WTC11 (cell line): Measurements from ENCODE around the gene COL4A1. TPM values are rescaled to one million over a fixed set of nuclear protein-coding genes. Genes with fewer than 3 reads are reported as not detected.

Experiments
- ATAC-seq: fragments of 200-7000 bp; cut with Tn5 transposase; 2 replicates; pipeline ENCODE4 v1.10.0; 2021; ENCODE audit warnings: mild to moderate bottlenecking, moderate library complexity
- CTCF ChIA-PET: fragments of 300-600 bp; sonication (Branson Sonifier 250); formaldehyde crosslinking; loops from one replicate; lab custom pipeline; 2021; ENCODE audit warnings: antibody characterized with exemption; lab: Charles Lee
- POLR2A ChIA-PET: fragments of 350-600 bp; sonication (Branson Sonifier 250); formaldehyde crosslinking; loops from one replicate; lab custom pipeline; 2021; ENCODE audit warnings: antibody characterized with exemption; lab: Charles Lee
- DNase-seq: peaks from one replicate; pipeline ENCODE4 v3.0.0; 2021; ENCODE audit warnings: low spot score
- H3K27ac Mint-ChIP-seq: 2 replicates; pipeline ENCODE4 v1.8.0; 2021; ENCODE audit warnings: mixed read lengths
- H3K27me3 Mint-ChIP-seq: 2 replicates; pipeline ENCODE4 v1.8.0; 2021; ENCODE audit warnings: low read depth, mild to moderate bottlenecking, moderate library complexity, mixed read lengths
- H3K36me3 Mint-ChIP-seq: 2 replicates; pipeline ENCODE4 v1.8.0; 2021; ENCODE audit warnings: mixed read lengths
- H3K4me1 Mint-ChIP-seq: 2 replicates; pipeline ENCODE4 v1.8.0; 2022; ENCODE audit warnings: mixed read lengths
- H3K4me3 Mint-ChIP-seq: 2 replicates; pipeline ENCODE4 v1.8.0; 2021; ENCODE audit warnings: mild to moderate bottlenecking, moderate library complexity, mixed read lengths
- H3K9me3 Mint-ChIP-seq: 2 replicates; pipeline ENCODE4 v1.8.0; 2021; ENCODE audit warnings: mixed read lengths
- ATF1 ChIP-seq: sonication (generic); formaldehyde crosslinking; IDR thresholded peaks from 2 replicates; pipeline ENCODE4 v1.8.1; 2023; ENCODE audit warnings: mild to moderate bottlenecking, moderate library complexity, missing genetic modification reagents
- ATF6 ChIP-seq: sonication (generic); formaldehyde crosslinking; IDR thresholded peaks from 2 replicates; pipeline ENCODE4 v1.8.1; 2023; ENCODE audit warnings: mild to moderate bottlenecking, missing genetic modification reagents
- E2F1 ChIP-seq: sonication (generic); formaldehyde crosslinking; IDR thresholded peaks from 2 replicates; pipeline ENCODE4 v1.8.0; 2022; ENCODE audit warnings: mild to moderate bottlenecking, missing genetic modification reagents
- ERG ChIP-seq: fragments of 250-450 bp; sonication (Bioruptor Pico); IDR thresholded peaks from 2 replicates; pipeline ENCODE4 v1.8.0; 2021; ENCODE audit warnings: mild to moderate bottlenecking
- ESRRA ChIP-seq: sonication (generic); formaldehyde crosslinking; IDR thresholded peaks from 2 replicates; pipeline ENCODE4 v1.8.1; 2022; ENCODE audit warnings: mild to moderate bottlenecking, missing genetic modification reagents, borderline replicate concordance
- FOXJ3 ChIP-seq: sonication (generic); formaldehyde crosslinking; IDR thresholded peaks from 2 replicates; pipeline ENCODE4 v1.9.0; 2021; ENCODE audit warnings: missing genetic modification reagents, mild to moderate bottlenecking, borderline replicate concordance
- IRF1 ChIP-seq: sonication (generic); formaldehyde crosslinking; IDR thresholded peaks from 2 replicates; pipeline ENCODE4 v1.8.0; 2023; ENCODE audit warnings: missing genetic modification reagents
- IRF2 ChIP-seq: sonication (generic); formaldehyde crosslinking; IDR thresholded peaks from 2 replicates; pipeline ENCODE4 v1.8.0; 2022; ENCODE audit warnings: low read depth, missing genetic modification reagents, borderline replicate concordance
- PREB ChIP-seq: sonication (generic); formaldehyde crosslinking; IDR thresholded peaks from 2 replicates; pipeline ENCODE4 v1.8.1; 2022; ENCODE audit warnings: mild to moderate bottlenecking, missing genetic modification reagents, moderate library complexity, borderline replicate concordance
- RORB ChIP-seq: fragments of 250-450 bp; sonication (Bioruptor Pico); IDR thresholded peaks from 2 replicates; pipeline ENCODE4 v1.9.0; 2021; ENCODE audit warnings: mild to moderate bottlenecking
- SOX15 ChIP-seq: fragments of 250-450 bp; sonication (Bioruptor Pico); IDR thresholded peaks from 2 replicates; pipeline ENCODE4 v1.9.0; 2021; ENCODE audit warnings: mild to moderate bottlenecking
- TEAD1 ChIP-seq: sonication (generic); formaldehyde crosslinking; IDR thresholded peaks from 2 replicates; pipeline ENCODE4 v1.8.0; 2022; ENCODE audit warnings: mild to moderate bottlenecking, missing genetic modification reagents
- TEAD4 ChIP-seq: sonication (generic); formaldehyde crosslinking; IDR thresholded peaks from 2 replicates; pipeline ENCODE4 v1.8.0; 2022; ENCODE audit warnings: mild to moderate bottlenecking, missing genetic modification reagents
- USF2 ChIP-seq: sonication (generic); formaldehyde crosslinking; IDR thresholded peaks from 2 replicates; pipeline ENCODE4 v1.8.1; 2023; ENCODE audit warnings: mild to moderate bottlenecking, missing genetic modification reagents, moderate library complexity
- ZNF232 ChIP-seq: sonication (generic); formaldehyde crosslinking; IDR thresholded peaks from 2 replicates; pipeline ENCODE4 v1.8.0; 2022; ENCODE audit warnings: mild to moderate bottlenecking, missing genetic modification reagents
- ZNF281 ChIP-seq: sonication (generic); formaldehyde crosslinking; IDR thresholded peaks from 2 replicates; pipeline ENCODE4 v1.8.0; 2023; ENCODE audit warnings: mild to moderate bottlenecking, missing genetic modification reagents
- ZNF512 ChIP-seq: sonication (generic); formaldehyde crosslinking; IDR thresholded peaks from 2 replicates; pipeline ENCODE4 v1.8.1; 2022; ENCODE audit warnings: missing genetic modification reagents, borderline replicate concordance
- ZNF671 ChIP-seq: fragments of 250-450 bp; sonication (Bioruptor Pico); IDR thresholded peaks from 2 replicates; pipeline ENCODE4 v1.8.0; 2021; ENCODE audit warnings: mild to moderate bottlenecking
- total RNA-seq: library from RNA; stranded (reverse); gene quantifications from 3 replicates; pipeline ENCODE4 v1.2.3, GENCODE V29; 2021

Gene COL4A1
- total RNA-seq, 1 experiment from 2014 or later: 89.6 TPM

GRCh38 chr13:110345266-110345665, 38.3 kb upstream of the COL4A1 start (continued):
- TF ChIP-seq PREB (CRISPR knock-in tag) (no peak), ESRRA (CRISPR knock-in tag) (no peak), ERG (no peak), ATF1 (CRISPR knock-in tag) (no peak), RORB (CRISPR knock-in tag) (no peak), USF2 (no peak), IRF2 (CRISPR knock-in tag) (no peak), E2F1 (CRISPR knock-in tag) (no peak), TEAD4 (no peak), ZNF671 (CRISPR knock-in tag) (no peak), ZNF281 (CRISPR knock-in tag) (no peak)

GRCh38 chr13:110344320-110344719, 37.4 kb upstream of the COL4A1 start:
- Mint-ChIP-seq H3K27ac (no peak overlapping the region; the same call in 1 of the 2 replicates), H3K4me1 (peaks cover 26% of the 10 kb centered on the region)

GRCh38 chr13:110343241-110343865, 36.4 kb upstream of the COL4A1 start:
- Mint-ChIP-seq H3K27me3 (no peaks in the 10 kb centered on the region), H3K9me3 (peaks cover 4% of the 10 kb centered on the region), H3K27ac (no peak overlapping the region), H3K4me1 (peaks cover 34% of the 10 kb centered on the region), H3K4me3 (no peak overlapping the region), H3K36me3 (no peaks in the 10 kb centered on the region)
- CTCF ChIA-PET: interaction anchor here (1.3 kb wide), 1 partner anchor 9 kb away, joined by 4 read pairs; no protein-coding TSS in a partner anchor
- POLR2A ChIA-PET: no interaction called here
- no peak for ATAC-seq
- no peak for DNase-seq
- TF ChIP-seq FOXJ3 (CRISPR knock-in tag): no peak
- TF ChIP-seq IRF1: no peak
- no peak for TF ChIP-seq ATF6 (CRISPR knock-in tag)
- TF ChIP-seq ERG: no peak
- TF ChIP-seq ZNF232: no peak
- TF ChIP-seq SOX15: no peak
- no peak for TF ChIP-seq ZNF512 (CRISPR knock-in tag)

More at GRCh38 chr13:110344320-110344719, 37.4 kb upstream of the COL4A1 start:
- H3K27me3 Mint-ChIP-seq: no peaks in the 10 kb centered on the region
- DNase-seq: no peak
- no peak for TF ChIP-seq TEAD1 (CRISPR knock-in tag)
- no peak for TF ChIP-seq IRF2 (CRISPR knock-in tag)
- TF ChIP-seq ESRRA (CRISPR knock-in tag): no peak
- TF ChIP-seq SOX15: no peak
- TF ChIP-seq FOXJ3 (CRISPR knock-in tag): no peak
- ChIA-PET POLR2A (no interaction called here), CTCF (interaction anchor here (1.3 kb wide), 1 partner anchor 8 kb away, joined by 4 read pairs; no protein-coding TSS in a partner anchor)
- H3K9me3 Mint-ChIP-seq: peaks cover 4% of the 10 kb centered on the region
- H3K36me3 Mint-ChIP-seq: no peaks in the 10 kb centered on the region
- no peak overlapping the region for H3K4me3 Mint-ChIP-seq
- no peak for ATAC-seq
